H1 (cell line): ENCODE results near the gene MSL1. TPM values are rescaled to one million over a fixed set of nuclear protein-coding genes. Genes with fewer than 3 reads are reported as not detected.

Experiments used
- CTCF ChIA-PET: fragments of 300-600 bp; sonication (Branson Sonifier 250); formaldehyde crosslinking; loops from one replicate; lab custom pipeline; 2021; ENCODE audit not compliant: partially characterized antibody; lab: Charles Lee
- POLR2A ChIA-PET: fragments of 300-600 bp; sonication (Branson Sonifier 250); formaldehyde crosslinking; loops from one replicate; lab custom pipeline; 2021; ENCODE audit warnings: inconsistent platforms; ENCODE audit not compliant: partially characterized antibody; lab: Charles Lee
- DNase-seq, 2 experiments: peaks; one replicate each; pipeline versions ENCODE4 v3.0.0 to v3.0.0-alpha.2; 2010 to 2022; ENCODE audit warnings: low spot score in 2 of 2, low read depth in 1 of 2, mixed read lengths in 1 of 2
- FAIRE-seq: peaks from 2 replicates; lab custom pipeline; 2011; peaks lifted over from hg19 to GRCh38; lab: Jason Lieb, UNC
- H2AFZ ChIP-seq: 2 replicates; pipeline ENCODE4 v1.8.1; 2012; ENCODE audit warnings: low read length, inconsistent platforms
- H2AK5ac ChIP-seq: 2 replicates; pipeline ENCODE4 v1.6.1; 2013; ENCODE audit warnings: low read depth, low read length
- H2BK120ac ChIP-seq: replicated peaks from 2 replicates; pipeline ENCODE3; 2013; ENCODE audit warnings: low read depth, low read length, inconsistent platforms
- H2BK12ac ChIP-seq: 2 replicates; pipeline ENCODE4 v1.6.1; 2013; ENCODE audit warnings: low read depth, low read length
- H2BK15ac ChIP-seq: 2 replicates; pipeline ENCODE4 v1.6.1; 2013; ENCODE audit warnings: low read length
- H2BK20ac ChIP-seq: 2 replicates; pipeline ENCODE4 v1.6.1; 2013; ENCODE audit warnings: low read length
- H2BK5ac ChIP-seq: 2 replicates; pipeline ENCODE4 v1.6.1; 2013; ENCODE audit warnings: low read depth, low read length
- H3K14ac ChIP-seq: 2 replicates; pipeline ENCODE4 v1.6.1; 2013; ENCODE audit warnings: inconsistent platforms; ENCODE audit not compliant: insufficient read length
- H3K18ac ChIP-seq: 2 replicates; pipeline ENCODE4 v1.6.1; 2013; ENCODE audit warnings: low read length; ENCODE audit errors: extremely low read depth
- H3K23ac ChIP-seq: 2 replicates; pipeline ENCODE4 v1.6.1; 2013; ENCODE audit warnings: inconsistent platforms; ENCODE audit not compliant: insufficient read length
- H3K23me2 ChIP-seq: 2 replicates; pipeline ENCODE4 v1.6.1; 2013; ENCODE audit warnings: low read depth, low read length
- H3K27ac ChIP-seq: 2 replicates; pipeline ENCODE4 v1.6.1; 2011; ENCODE audit warnings: low read depth, low read length, inconsistent platforms
- H3K27me3 ChIP-seq, 4 experiments: replicated peaks in 1 of 4; 1 replicate in 1 of 4; 2 replicates in 3 of 4; pipeline versions ENCODE4 v1.6.1 to v1.8.1; 2011 to 2013; ENCODE audit warnings: low read length in 3 of 4, mild to moderate bottlenecking in 3 of 4, inconsistent platforms in 2 of 4, mixed read lengths in 2 of 4, moderate library complexity in 1 of 4; ENCODE audit not compliant: control insufficient read depth in 3 of 4, insufficient read depth in 3 of 4; ENCODE audit errors: extremely low read depth in 1 of 4
- H3K36me3 ChIP-seq, 4 experiments: 2 replicates each; pipeline versions ENCODE4 v1.6.1 to v1.8.1; 2011 to 2013; ENCODE audit warnings: mild to moderate bottlenecking in 4 of 4, low read length in 3 of 4, moderate library complexity in 2 of 4, control low read depth in 1 of 4, inconsistent platforms in 1 of 4; ENCODE audit not compliant: insufficient read depth in 4 of 4, control insufficient read depth in 2 of 4
- H3K4ac ChIP-seq: replicated peaks from 2 replicates; pipeline ENCODE3; 2013; ENCODE audit warnings: low read length, low read depth, mixed read lengths, inconsistent platforms; ENCODE audit not compliant: insufficient read length
- H3K4me1 ChIP-seq, 4 experiments: replicated peaks in 1 of 4; 1 replicate in 1 of 4; 2 replicates in 3 of 4; pipeline versions ENCODE4 v1.6.1 to v1.8.1; 2011 to 2013; ENCODE audit warnings: low read length in 3 of 4, inconsistent platforms in 2 of 4, mixed read lengths in 1 of 4; ENCODE audit not compliant: insufficient read depth in 4 of 4, control insufficient read depth in 3 of 4
- H3K4me2 ChIP-seq, 2 experiments: 2 replicates each; pipeline versions ENCODE4 v1.6.1 to v1.8.1; 2011 to 2013; ENCODE audit warnings: low read depth in 2 of 2, low read length in 2 of 2, control low read depth in 1 of 2, inconsistent platforms in 1 of 2, mild to moderate bottlenecking in 1 of 2; ENCODE audit not compliant: insufficient read depth in 1 of 2
- H3K4me3 ChIP-seq, 4 experiments: fragments of 200-600, 300-600 bp in 1 of 4; sonication (generic), shearing (Covaris generic), sonication (Bioruptor Twin) in 1 of 4; 2 replicates each; pipeline versions ENCODE4 v1.5.1 to v1.8.1; 2011 to 2016; ENCODE audit warnings: low read length in 4 of 4, low read depth in 3 of 4, control low read depth in 2 of 4, inconsistent platforms in 2 of 4, mild to moderate bottlenecking in 2 of 4, mixed read lengths in 1 of 4, moderate library complexity in 1 of 4; ENCODE audit not compliant: insufficient read depth in 2 of 4; ENCODE audit errors: extremely low read depth in 1 of 4
- H3K56ac ChIP-seq: replicated peaks from 2 replicates; pipeline ENCODE3; 2013; ENCODE audit warnings: low read depth, mild to moderate bottlenecking, mixed read lengths, low read length, inconsistent platforms; ENCODE audit not compliant: insufficient read length
- H3K79me1 ChIP-seq: 2 replicates; pipeline ENCODE4 v1.6.1; 2013; ENCODE audit warnings: low read depth, low read length, control low read depth
- H3K79me2 ChIP-seq, 2 experiments: 2 replicates each; pipeline versions ENCODE4 v1.6.1 to v1.8.1; 2012 to 2013; ENCODE audit warnings: low read length in 2 of 2, mild to moderate bottlenecking in 2 of 2, inconsistent platforms in 1 of 2; ENCODE audit not compliant: insufficient read depth in 2 of 2, control insufficient read depth in 1 of 2
- H3K9ac ChIP-seq, 4 experiments: replicated peaks in 1 of 4; 1 replicate in 1 of 4; 2 replicates in 3 of 4; pipeline versions ENCODE4 v1.6.1 to v1.8.1; 2011 to 2013; ENCODE audit warnings: low read depth in 3 of 4, low read length in 3 of 4, control low read depth in 2 of 4, mild to moderate bottlenecking in 2 of 4, moderate library complexity in 2 of 4, inconsistent platforms in 1 of 4; ENCODE audit errors: extremely low read depth in 1 of 4
- H3K9me3 ChIP-seq, 2 experiments: 2 replicates each; pipeline versions ENCODE4 v1.6.1 to v1.8.1; 2012 to 2013; ENCODE audit warnings: mild to moderate bottlenecking in 2 of 2, moderate library complexity in 2 of 2, control low read depth in 1 of 2, inconsistent platforms in 1 of 2, low read depth in 1 of 2, low read length in 1 of 2, mixed read lengths in 1 of 2; ENCODE audit not compliant: insufficient read depth in 2 of 2
- H4K20me1 ChIP-seq, 2 experiments: replicated peaks in 1 of 2; 2 replicates each; pipeline versions ENCODE3 to v1.8.1; 2011 to 2013; ENCODE audit warnings: inconsistent platforms in 2 of 2, low read length in 2 of 2, mild to moderate bottlenecking in 1 of 2; ENCODE audit not compliant: insufficient read depth in 2 of 2, control insufficient read depth in 1 of 2
- H4K5ac ChIP-seq: 2 replicates; pipeline ENCODE4 v1.6.1; 2013; ENCODE audit warnings: low read length, low read depth, mixed read lengths, inconsistent platforms; ENCODE audit not compliant: insufficient read length
- H4K8ac ChIP-seq: 2 replicates; pipeline ENCODE4 v1.8.0; 2013; ENCODE audit warnings: mild to moderate bottlenecking, moderate library complexity, low read length, inconsistent platforms; ENCODE audit not compliant: insufficient read depth; ENCODE audit errors: extremely low read depth
- H4K91ac ChIP-seq: replicated peaks from 2 replicates; pipeline ENCODE3; 2013; ENCODE audit warnings: low read length, mixed read lengths, inconsistent platforms; ENCODE audit not compliant: insufficient read length
- CHD2 ChIP-seq: IDR thresholded peaks from 2 replicates; pipeline ENCODE4 v1.6.1; 2012; ENCODE audit warnings: low read length, improper control_type of control experiment
- CREB1 ChIP-seq: IDR thresholded peaks from 2 replicates; pipeline ENCODE4 v1.6.1; 2012; ENCODE audit warnings: inconsistent platforms
- EGR1 ChIP-seq: IDR thresholded peaks from 2 replicates; pipeline ENCODE4 v1.6.1; 2011; ENCODE audit warnings: low read depth, low read length, borderline replicate concordance
- GTF2F1 ChIP-seq: IDR thresholded peaks from 2 replicates; pipeline ENCODE4 v1.6.1; 2012; ENCODE audit warnings: low read depth, low read length, improper control_type of control experiment, borderline replicate concordance
- KDM5A ChIP-seq: fragments of 200-600 bp; IDR thresholded peaks from 2 replicates; pipeline ENCODE4 v1.7.1; 2012; ENCODE audit warnings: mild to moderate bottlenecking, low read length, inconsistent platforms, mixed read lengths
- NRF1 ChIP-seq: IDR thresholded peaks from 2 replicates; pipeline ENCODE4 v1.6.1; 2011; ENCODE audit warnings: mild to moderate bottlenecking, low read depth, low read length, improper control_type of control experiment
- PHF8 ChIP-seq: fragments of 200-600 bp; sonication (generic); conservative IDR thresholded peaks from 2 replicates; pipeline ENCODE4 v1.7.1; 2012; ENCODE audit warnings: low read depth, mild to moderate bottlenecking, inconsistent platforms, low read length, moderate library complexity
- SIN3A ChIP-seq, 2 experiments: IDR thresholded peaks in 1 of 2; conservative IDR thresholded peaks in 1 of 2; 2 replicates each; pipeline ENCODE4 v1.6.1; 2011 to 2012; ENCODE audit warnings: low read length in 2 of 2, improper control_type of control experiment in 1 of 2, low read depth in 1 of 2, mild to moderate bottlenecking in 1 of 2
- SIRT6 ChIP-seq: IDR thresholded peaks from one replicate; pipeline ENCODE4 v1.7.1; 2012; ENCODE audit warnings: low read length, inconsistent platforms
- TCF12 ChIP-seq: IDR thresholded peaks from 2 replicates; pipeline ENCODE4 v1.6.1; 2011; ENCODE audit warnings: low read depth, mild to moderate bottlenecking, low read length
- ZNF274 ChIP-seq: IDR thresholded peaks from 2 replicates; pipeline ENCODE4 v1.7.0; 2012; ENCODE audit warnings: low read length, borderline replicate concordance; ENCODE audit errors: extremely low read depth
- WGBS, 2 experiments: shearing (Covaris generic) in 1 of 2; methylation state at CpG; one replicate each; pipeline versions ENCODE4 v1.1.6 to v1.1.7; 2013 to 2015; ENCODE audit warnings: low lambda C conversion rate in 2 of 2, mixed read lengths in 2 of 2, inconsistent platforms in 1 of 2, low coverage in 1 of 2, missing lambda C conversion rate in 1 of 2; ENCODE audit not compliant: insufficient replicate concordance in 2 of 2, insufficient coverage in 1 of 2, insufficient read length in 1 of 2; ENCODE audit errors: extremely low coverage in 1 of 2, missing lambda C conversion rate in 1 of 2; 5-methylcytosine and 5-hydroxymethylcytosine counted together
- polyA plus RNA-seq, 7 experiments: library from polyadenylated mRNA; depleted of rRNA in 3 of 7; stranded (reverse) in 5 of 7; unstranded in 2 of 7; fragments of >200 nt in 5 of 7; fragments of 200-250 nt in 2 of 7; gene quantifications; 1 replicate in 5 of 7; 2 replicates in 1 of 7; 4 replicates in 1 of 7; pipeline versions ENCODE4 v1.2.1 to v1.2.3, GENCODE V29; 2011 to 2013; ENCODE audit warnings: missing spikeins in 2 of 7, mixed read lengths in 2 of 7
- total RNA-seq: library from RNA; stranded (reverse); fragmentation: NEBNext Ultra II Directional; extraction: Animal tissue kit (Norgen Biotek cat#: 25700); gene quantifications from 2 replicates; pipeline ENCODE4 v1.2.1, GENCODE V29; 2021

Gene MSL1
- total and polyA plus RNA-seq, 2 of the 8 experiments (the other 6 are each of a cell fraction or from before 2014, with no cell fraction given), result 24.1 to 66.5 TPM

DNA sequence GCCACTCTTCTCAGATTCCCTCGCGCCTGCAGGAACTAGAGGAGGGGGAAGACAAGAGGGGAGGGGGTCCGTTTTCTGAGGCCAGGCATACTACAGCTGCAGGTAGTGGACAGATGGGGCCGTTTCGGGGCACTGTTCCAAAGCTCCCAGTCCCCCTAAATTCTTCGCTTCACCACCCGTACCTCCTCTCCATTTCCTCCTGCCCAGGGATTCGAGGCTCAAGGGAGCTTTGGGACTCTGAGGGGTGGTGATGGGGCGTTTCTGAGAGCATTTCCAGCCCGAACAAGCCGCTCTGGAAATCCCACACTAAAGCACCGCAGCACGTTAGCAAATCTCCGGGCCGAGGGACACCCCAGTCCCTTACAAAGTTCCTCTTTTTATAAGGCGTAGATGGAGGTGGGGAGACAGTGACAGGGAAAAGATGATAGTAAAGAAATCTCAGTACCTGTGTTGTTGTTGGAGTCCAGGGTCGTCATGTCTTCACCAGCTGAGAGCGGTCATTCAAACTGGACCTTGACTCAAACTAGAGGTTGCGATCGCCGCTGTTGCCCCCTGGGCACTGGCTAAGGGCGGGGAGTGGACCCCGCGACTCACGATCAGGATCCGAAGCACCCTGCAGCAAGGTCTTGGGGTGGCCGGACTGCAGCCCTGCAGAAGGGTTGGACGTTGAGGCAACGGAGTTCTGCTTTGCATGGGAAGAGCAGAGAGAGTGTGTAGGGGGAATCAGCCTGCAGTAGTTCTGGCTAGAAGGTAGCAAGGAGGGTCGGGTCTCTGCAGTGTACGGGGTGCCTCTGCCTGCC is 22.0 kb upstream of the MSL1 start:
- Histone ChIP-seq H3K27ac (no peak overlapping the region), H3K9me3 (peaks cover 0 to 6% of the 10 kb centered on the region in 2 experiments; a peak in 1 of 4 replicates), H3K23me2 (peaks cover 10% of the 10 kb centered on the region; the same call in 1 of the 2 replicates), H3K79me2 (no peaks in the 10 kb centered on the region; a peak in 1 of 4 replicates), H2BK120ac (peak overlapping the region; percentile 26), H2BK20ac (0 out of 2 replicates have a peak overlapping the region, but pooled peaks have one; percentile 32), H2BK15ac (peak overlapping the region; percentile 55; the same call in 1 of the 2 replicates), H2AK5ac (no peak overlapping the region), H4K8ac (peak overlapping the region; percentile 39; the same call in 1 of the 2 replicates), H3K4me3 (peak overlapping the region; percentile 48 to 83 (median 63)), H4K5ac (peak overlapping the region; percentile 48), H2BK12ac (peak overlapping the region; percentile 69), H4K20me1 (no peaks in the 10 kb centered on the region), H3K9ac (peak overlapping the region; percentile 10 to 63 (median 48); a peak in 6 of 7 replicates), H4K91ac (peak overlapping the region; percentile 2), H3K79me1 (peaks cover 4% of the 10 kb centered on the region; the same call in 1 of the 2 replicates), H2AFZ (0 out of 2 replicates have a peak overlapping the region, but pooled peaks have one; percentile 58), H3K23ac (no peak overlapping the region), H3K18ac (peak overlapping the region; percentile 97), H3K4me1 (peaks cover 14 to 36% (median 24%) of the 10 kb centered on the region in 4 experiments), H2BK5ac (peak overlapping the region; percentile 15), H3K27me3 (peaks cover 6 to 24% (median 16%) of the 10 kb centered on the region in 4 experiments; a peak in 6 of 7 replicates), H3K14ac (no peak overlapping the region), H3K36me3 (peaks cover 0 to 17% (median 6%) of the 10 kb centered on the region in 4 experiments; a peak in 5 of 8 replicates), H3K4me2 (peak overlapping the region; percentile 89 to 95), H3K4ac (peak overlapping the region; percentile 72), H3K56ac (no peak overlapping the region)
- FAIRE-seq (no peak), DNase-seq (no peak)
- CTCF ChIA-PET, result interaction anchor here (0.6 to 7.6 kb wide), 13 partner anchors 9 to 1806 kb away, joined by 3 to 110 read pairs (median 4); partner anchors contain the start of gene CSF3
- 22% methylated on average over 31 of the region's 31 CpGs; no CpG with 5 or more reads in 1 of the 2 experiments for WGBS, 2 experiments
- POLR2A ChIA-PET, result interaction anchor here (0.9 to 20.8 kb wide), 14 partner anchors 11 to 369 kb away, joined by 3 to 399 read pairs (median 6); partner anchors contain the start of genes CASC3, MED24 and MSL1
- TF ChIP-seq NRF1 (no peak), ZNF274 (no peak), SIRT6 (no peak), TCF12 (no peak), KDM5A (no peak), EGR1 (no peak), CHD2 (no peak), PHF8 (0 out of 2 replicates have a peak, but pooled peaks have one; percentile 34), GTF2F1 (no peak), CREB1 (no peak), SIN3A (conservative IDR thresholded peaks at IDR 0.05 in 1 of 2, IDR thresholded peaks at IDR 0.05 in 1 of 2; ENCODE audit: low read depth in 1 of 2, low read length in 2 of 2) (0 out of 4 replicates have a peak, but pooled peaks of 1 of the 2 experiments have one; percentile 17)
